ENCODE measurements around the gene PPP2R1B. TPM values are rescaled to one million over a fixed set of nuclear protein-coding genes. Genes with fewer than 3 reads are reported as not detected.

Gene PPP2R1B
- total and polyA plus RNA-seq, 12 donors, result 5.8 to 16.8 (median 10.7) TPM

- H3K27ac ChIP-seq, result peak overlapping the region in 2 of 10 donors; percentile 5 to 24
- no peak overlapping the region for H3K4me3 ChIP-seq
- peaks cover 0 to 26% (median 6%) of the 10 kb centered on the region in 9 donors for H3K4me1 ChIP-seq
- H3K36me3 ChIP-seq, result peaks cover 0 to 96% (median 67%) of the 10 kb centered on the region in 9 donors
- WGBS, 2 donors, result 62 to 68% methylated on average over 15 of the region's 15 CpGs
- ATAC-seq (peak in 6 of 8 donors; percentile 21 to 47 (median 24)), DNase-seq (no peak)
- no peak for TF ChIP-seq CTCF (IDR thresholded peaks at IDR 0.05)
- no peaks in the 10 kb centered on the region for H3K9me3 ChIP-seq
- no peaks in the 10 kb centered on the region for H3K27me3 ChIP-seq
- intact Hi-C loops (cut with DNase I), result no loop called here
These were observed 42.6 kb downstream of the PPP2R1B start for GRCh38 chr11:111723595-111723994.

GRCh38 chr11:111722501-111722900, 43.7 kb downstream of the PPP2R1B start:
- H3K27ac ChIP-seq, result no peak overlapping the region
- no peak for ATAC-seq
- H3K4me3 ChIP-seq, result no peak overlapping the region
- intact Hi-C loops (cut with DNase I), result no loop called here
- DNase-seq, result no peak
- no peaks in the 10 kb centered on the region for H3K27me3 ChIP-seq
- H3K36me3 ChIP-seq, result peaks cover 0 to 98% (median 66%) of the 10 kb centered on the region in 9 donors
- WGBS, 2 donors, result 87 to 92% methylated on average over 8 of the region's 8 CpGs
- peaks cover 0 to 34% (median 6%) of the 10 kb centered on the region in 9 donors for H3K4me1 ChIP-seq
- no peaks in the 10 kb centered on the region for H3K9me3 ChIP-seq
- no peak for TF ChIP-seq CTCF (IDR thresholded peaks at IDR 0.05)

GRCh38 chr11:111720801-111721494, 45.2 kb downstream of the PPP2R1B start:
- H3K4me1 ChIP-seq, result peaks cover 0 to 28% (median 6%) of the 10 kb centered on the region in 9 donors
- no peaks in the 10 kb centered on the region for H3K9me3 ChIP-seq
- TF ChIP-seq CTCF (IDR thresholded peaks at IDR 0.05), result no peak
- H3K27ac ChIP-seq, result peak overlapping the region in 2 of 10 donors; percentile 1 to 6
- WGBS, 2 donors, result 75 to 82% methylated on average over 7 of the region's 7 CpGs
- peaks cover 0 to 99% (median 58%) of the 10 kb centered on the region in 9 donors for H3K36me3 ChIP-seq
- H3K27me3 ChIP-seq, result no peaks in the 10 kb centered on the region
- peak in 4 of 8 donors; percentile 31 to 75 (median 40) for ATAC-seq
- intact Hi-C loops (cut with DNase I), result no loop called here
- no peak overlapping the region for H3K4me3 ChIP-seq
- no peak for DNase-seq

DNA sequence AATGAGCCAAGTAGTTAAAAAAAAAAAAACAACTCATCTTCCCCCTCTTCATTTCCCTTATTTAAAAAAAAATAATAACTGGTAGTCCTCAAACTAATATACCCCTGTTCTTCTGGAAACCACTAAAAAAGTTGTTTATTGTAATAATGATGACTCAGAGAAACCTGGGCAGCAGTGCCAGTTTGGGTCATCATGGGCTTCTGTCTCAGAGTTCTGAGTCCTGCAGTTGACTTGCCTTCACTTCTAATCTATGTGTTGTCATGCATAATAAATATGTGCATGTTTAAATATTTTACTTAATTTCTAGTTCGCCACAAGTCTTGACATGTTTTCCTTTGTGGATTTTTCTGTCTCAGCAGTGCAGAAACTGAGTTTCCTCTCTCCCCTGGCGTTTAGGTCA, 46.8 kb downstream of the PPP2R1B start:
- TF ChIP-seq CTCF (IDR thresholded peaks at IDR 0.05), result no peak
- Histone ChIP-seq H3K36me3 (peaks cover 0 to 92% (median 45%) of the 10 kb centered on the region in 9 donors), H3K27me3 (no peaks in the 10 kb centered on the region), H3K9me3 (no peaks in the 10 kb centered on the region), H3K4me1 (peaks cover 0 to 34% (median 6%) of the 10 kb centered on the region in 9 donors), H3K4me3 (no peak overlapping the region), H3K27ac (no peak overlapping the region)
- 94 to 98% methylated on average over 2 of the region's 2 CpGs for WGBS, 2 donors
- intact Hi-C loops (cut with DNase I), result loop anchor here in 1 of 10 donors (10.0 kb wide), 1 partner anchor 55 kb away; no protein-coding TSS in a partner anchor
- ATAC-seq (no peak), DNase-seq (no peak)
